Muscle layer of colon (tissue), 2 donors: ENCODE results near the gene KRR1.
"Not testable (repeated sequence)": the region's sequence is repeated elsewhere in the genome, so short reads cannot be mapped to it uniquely, and the experiment has no call there.

ENCODE experiments used
- H3K27ac ChIP-seq: one replicate; pipeline ENCODE4 v1.7.0; 2013; ENCODE audit warnings: low read depth, mild to moderate bottlenecking, low read length, moderate library complexity
- H3K27me3 ChIP-seq, 2 donors: one replicate each; pipeline ENCODE4 v1.7.0; 2013; ENCODE audit warnings: low read length in 2 of 2, mild to moderate bottlenecking in 2 of 2; ENCODE audit not compliant: insufficient read depth in 2 of 2, control insufficient read depth in 1 of 2
- H3K36me3 ChIP-seq: one replicate; pipeline ENCODE4 v1.7.0; 2013; ENCODE audit warnings: mild to moderate bottlenecking, low read length; ENCODE audit not compliant: insufficient read depth
- H3K4me1 ChIP-seq: one replicate; pipeline ENCODE4 v1.7.0; 2013; ENCODE audit warnings: mild to moderate bottlenecking, low read length; ENCODE audit not compliant: insufficient read depth
- H3K4me3 ChIP-seq, 2 donors: one replicate each; pipeline ENCODE4 v1.7.0; 2013; ENCODE audit warnings: low read length in 2 of 2, low read depth in 1 of 2, mild to moderate bottlenecking in 1 of 2, moderate library complexity in 1 of 2
- H3K9ac ChIP-seq: one replicate; pipeline ENCODE4 v1.7.0; 2013; ENCODE audit warnings: low read length
- H3K9me3 ChIP-seq: one replicate; pipeline ENCODE4 v1.7.0; 2013; ENCODE audit warnings: mild to moderate bottlenecking, low read length
- donor health status: abdominal sarcoma.
- donor health status: Adenocarcinoma of cecum.

KRR1 gene

GRCh38 chr12:75545636-75546035 lies 34.2 kb upstream of the KRR1 start:
- no peaks in the 10 kb centered on the region for H3K9me3 ChIP-seq
- H3K27ac ChIP-seq: no peak overlapping the region
- no peak overlapping the region for H3K9ac ChIP-seq
- no peaks in the 10 kb centered on the region for H3K36me3 ChIP-seq
- H3K4me1 ChIP-seq: peaks cover 3% of the 10 kb centered on the region
- H3K4me3 ChIP-seq: no peak overlapping the region
- H3K27me3 ChIP-seq: no peaks in the 10 kb centered on the region

DNA sequence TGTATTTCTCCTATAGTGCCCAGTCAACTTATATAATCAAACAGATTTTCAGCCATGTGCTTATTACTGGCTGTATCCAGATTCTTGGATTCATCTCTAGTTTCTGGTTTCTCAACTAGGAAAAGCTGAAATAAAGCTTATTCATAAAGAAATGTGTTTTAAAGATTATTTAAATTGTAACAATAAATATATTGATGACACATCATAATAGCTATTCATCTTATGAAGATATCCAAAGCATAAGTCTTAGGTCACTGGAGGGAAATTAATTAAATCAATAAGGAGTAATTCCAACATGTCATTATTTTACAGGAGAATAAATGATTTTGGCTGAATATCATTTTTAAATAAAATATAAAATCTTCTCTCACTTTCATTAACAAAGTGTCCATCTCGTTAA lies 32.1 kb upstream of the KRR1 start:
- Histone ChIP-seq H3K36me3 (no peaks in the 10 kb centered on the region), H3K27me3 (no peaks in the 10 kb centered on the region), H3K4me1 (no peaks in the 10 kb centered on the region), H3K9ac (no peak overlapping the region), H3K9me3 (no peaks in the 10 kb centered on the region), H3K27ac (no peak overlapping the region), H3K4me3 (no peak overlapping the region)

DNA sequence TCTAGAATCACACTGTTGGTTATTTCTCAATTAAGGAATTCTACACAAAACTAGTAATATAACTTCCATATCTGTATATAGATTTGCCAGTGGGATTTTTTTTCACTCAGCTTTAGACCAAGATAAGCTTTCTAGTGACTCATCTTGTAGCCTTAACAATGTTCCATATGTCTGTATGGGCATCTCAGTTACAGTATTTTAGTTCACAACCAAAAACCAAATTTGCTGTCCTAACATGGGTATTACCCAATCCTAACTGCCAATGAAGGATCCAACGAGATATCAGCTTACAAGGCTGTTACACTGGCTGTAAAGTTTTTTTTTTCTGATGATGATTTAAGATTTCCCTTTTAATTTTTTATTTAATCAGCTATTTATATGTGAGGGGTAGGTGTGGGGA lies 31.5 kb upstream of the KRR1 start:
- Histone ChIP-seq H3K4me1 (no peaks in the 10 kb centered on the region), H3K9ac (no peak overlapping the region), H3K4me3 (no peak overlapping the region), H3K27me3 (no peaks in the 10 kb centered on the region), H3K27ac (no peak overlapping the region), H3K36me3 (no peaks in the 10 kb centered on the region), H3K9me3 (no peaks in the 10 kb centered on the region)

DNA sequence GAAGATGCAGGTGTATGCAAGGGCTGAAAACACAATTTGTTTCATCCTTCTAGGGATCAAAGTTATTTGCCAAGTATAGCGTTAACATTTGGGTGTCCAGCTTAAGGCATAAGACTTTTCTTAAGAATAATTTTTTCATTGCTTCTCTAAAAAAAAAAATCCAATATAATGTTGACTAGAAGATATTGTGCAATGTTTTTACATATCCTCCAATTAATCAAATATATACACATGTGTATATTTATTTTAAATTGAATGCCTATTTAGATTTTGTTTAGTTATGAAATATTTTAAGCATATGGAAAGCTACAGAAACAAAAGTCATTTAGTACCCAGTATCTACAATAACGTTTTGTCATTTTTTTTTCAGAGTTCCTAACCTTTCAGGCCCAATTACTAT lies 28.5 kb upstream of the KRR1 start:
- H3K4me1 ChIP-seq: no peaks in the 10 kb centered on the region
- H3K27ac ChIP-seq: no peak overlapping the region
- no peak overlapping the region for H3K4me3 ChIP-seq
- no peaks in the 10 kb centered on the region for H3K36me3 ChIP-seq
- H3K9ac ChIP-seq: no peak overlapping the region
- no peaks in the 10 kb centered on the region for H3K27me3 ChIP-seq
- no peaks in the 10 kb centered on the region for H3K9me3 ChIP-seq

DNA sequence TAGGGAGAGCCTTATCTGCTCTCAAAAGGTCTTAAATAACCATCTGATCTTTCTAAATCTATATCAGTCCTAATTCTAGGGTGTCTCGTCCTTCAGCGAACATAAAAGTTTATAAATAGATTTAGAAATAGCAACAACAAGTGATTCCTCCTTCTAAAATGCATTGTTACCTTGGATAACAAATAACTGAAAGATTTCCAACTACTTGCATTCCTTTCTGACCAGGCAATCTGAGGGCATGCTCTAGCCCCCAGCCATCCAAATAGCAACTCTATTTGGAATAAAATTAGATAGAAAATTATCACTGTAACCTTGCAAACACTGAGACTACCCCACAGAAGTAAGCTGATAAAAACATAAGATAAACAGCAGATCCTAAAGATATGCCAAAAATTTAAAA lies 21.8 kb upstream of the KRR1 start:
- H3K4me1 ChIP-seq: no peaks in the 10 kb centered on the region
- no peak overlapping the region for H3K27ac ChIP-seq
- no peak overlapping the region for H3K4me3 ChIP-seq
- no peak overlapping the region for H3K9ac ChIP-seq
- H3K27me3 ChIP-seq: no peaks in the 10 kb centered on the region
- no peaks in the 10 kb centered on the region for H3K36me3 ChIP-seq
- no peaks in the 10 kb centered on the region for H3K9me3 ChIP-seq

DNA sequence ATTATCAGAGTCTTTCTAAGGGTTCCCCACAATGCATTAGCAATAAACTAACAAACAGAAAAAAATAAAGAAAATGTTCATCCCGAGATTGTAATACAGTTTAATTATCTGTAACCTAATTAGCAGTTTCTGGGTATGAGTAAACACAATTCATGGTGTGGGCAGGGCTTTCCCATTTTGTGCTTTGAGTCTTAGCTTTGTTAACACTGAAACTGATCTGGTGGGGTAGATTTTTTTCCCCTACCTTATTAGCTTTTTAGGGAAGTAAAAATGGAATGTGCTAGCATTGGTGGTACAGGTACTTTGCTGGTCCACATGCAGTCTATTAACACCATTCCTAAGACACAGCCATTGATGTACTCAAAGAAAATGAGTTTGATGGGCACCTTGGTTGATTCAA lies 18.4 kb upstream of the KRR1 start:
- no peak overlapping the region for H3K9ac ChIP-seq
- no peak overlapping the region for H3K27ac ChIP-seq
- no peak overlapping the region for H3K4me3 ChIP-seq
- H3K9me3 ChIP-seq: no peaks in the 10 kb centered on the region
- H3K27me3 ChIP-seq: no peaks in the 10 kb centered on the region
- no peaks in the 10 kb centered on the region for H3K36me3 ChIP-seq
- H3K4me1 ChIP-seq: no peaks in the 10 kb centered on the region

GRCh38 chr12:75529316-75529715 lies 17.9 kb upstream of the KRR1 start:
- Histone ChIP-seq H3K27me3 (no peaks in the 10 kb centered on the region), H3K4me3 (no peak overlapping the region), H3K9me3 (no peaks in the 10 kb centered on the region), H3K4me1 (no peaks in the 10 kb centered on the region), H3K36me3 (no peaks in the 10 kb centered on the region), H3K9ac (no peak overlapping the region), H3K27ac (no peak overlapping the region)

DNA sequence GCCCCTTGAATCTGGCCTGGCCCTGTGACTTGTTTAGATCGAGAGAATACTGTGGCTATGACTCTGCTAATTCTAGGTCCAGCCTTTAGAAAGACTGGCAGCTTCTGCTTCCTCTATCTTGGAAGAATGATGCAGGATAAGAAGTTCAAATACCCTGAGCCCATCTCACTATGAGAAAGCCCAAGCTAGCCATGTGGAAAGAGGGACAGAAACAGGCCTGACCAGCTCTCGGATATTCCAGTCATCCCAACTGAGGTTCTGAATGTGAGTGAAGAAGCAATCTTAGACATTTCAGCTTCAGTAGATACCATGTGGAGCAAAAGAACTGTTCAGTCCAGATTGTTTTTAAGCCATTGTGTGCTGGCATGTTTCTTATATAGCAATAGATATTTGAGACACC lies 17.3 kb upstream of the KRR1 start:
- no peaks in the 10 kb centered on the region for H3K27me3 ChIP-seq
- H3K9ac ChIP-seq: no peak overlapping the region
- no peak overlapping the region for H3K4me3 ChIP-seq
- no peaks in the 10 kb centered on the region for H3K36me3 ChIP-seq
- H3K9me3 ChIP-seq: no peaks in the 10 kb centered on the region
- H3K27ac ChIP-seq: no peak overlapping the region
- no peaks in the 10 kb centered on the region for H3K4me1 ChIP-seq

- H3K4me3 ChIP-seq: no peak overlapping the region
- no peaks in the 10 kb centered on the region for H3K27me3 ChIP-seq
- no peaks in the 10 kb centered on the region for H3K4me1 ChIP-seq
- H3K36me3 ChIP-seq: no peaks in the 10 kb centered on the region
- H3K9ac ChIP-seq: no peak overlapping the region
- no peak overlapping the region for H3K27ac ChIP-seq
- no peaks in the 10 kb centered on the region for H3K9me3 ChIP-seq
Observed at GRCh38 chr12:75528272-75528671, 16.9 kb upstream of the KRR1 start.

GRCh38 chr12:75526655-75527511 lies 15.5 kb upstream of the KRR1 start:
- Histone ChIP-seq H3K9ac (no peak overlapping the region), H3K9me3 (no peaks in the 10 kb centered on the region), H3K36me3 (no peaks in the 10 kb centered on the region)

GRCh38 chr12:75525263-75525662 lies 13.9 kb upstream of the KRR1 start:
- no peak overlapping the region for H3K4me3 ChIP-seq
- no peak overlapping the region for H3K9ac ChIP-seq
- no peaks in the 10 kb centered on the region for H3K9me3 ChIP-seq

More at GRCh38 chr12:75526655-75527511, 15.5 kb upstream of the KRR1 start:
- H3K27me3 ChIP-seq: no peaks in the 10 kb centered on the region
- no peak overlapping the region for H3K27ac ChIP-seq
- H3K4me3 ChIP-seq: no peak overlapping the region
- H3K4me1 ChIP-seq: no peaks in the 10 kb centered on the region

GRCh38 chr12:75522124-75522523 lies 10.7 kb upstream of the KRR1 start:
- H3K9ac ChIP-seq, H3K27ac ChIP-seq, H3K9me3 ChIP-seq, H3K36me3 ChIP-seq, H3K4me1 ChIP-seq, H3K4me3 ChIP-seq, H3K27me3 ChIP-seq: not testable (repeated sequence)

More at GRCh38 chr12:75525263-75525662, 13.9 kb upstream of the KRR1 start:
- Histone ChIP-seq H3K4me1 (no peaks in the 10 kb centered on the region), H3K27ac (no peak overlapping the region), H3K36me3 (no peaks in the 10 kb centered on the region), H3K27me3 (no peaks in the 10 kb centered on the region)
